GM10248 (cell line): ENCODE data around the gene SMARCC1.

ENCODE experiments used
- CTCF ChIA-PET: fragments of 300-600 bp; sonication (Branson Sonifier 250); formaldehyde crosslinking; extraction: SDS; loops from one replicate; lab custom pipeline; 2021; ENCODE audit warnings: antibody characterized with exemption; lab: Yijun Ruan, JAX
- POLR2A ChIA-PET: fragments of 350-650 bp; sonication (Branson Sonifier 250); formaldehyde crosslinking; extraction: SDS; loops from one replicate; lab custom pipeline; 2020; ENCODE audit warnings: antibody characterized with exemption; lab: Yijun Ruan, JAX
- DNase-seq: peaks from one replicate; pipeline ENCODE4 v3.0.0; 2012; ENCODE audit errors: extremely low spot score
- CTCF ChIP-seq: IDR thresholded peaks from 2 replicates; pipeline ENCODE4 v1.5.1; 2012; ENCODE audit warnings: mild to moderate bottlenecking, low read depth; ENCODE audit errors: extremely low read depth, missing control alignments, control extremely low read depth

Gene SMARCC1

GRCh38 chr3:47588587-47588986 is 193.1 kb downstream of the SMARCC1 start:
- POLR2A ChIA-PET, result interaction anchor here (0.6 kb wide), 1 partner anchor 589 kb away, joined by 5 read pairs; no protein-coding TSS in a partner anchor
- DNase-seq, result no peak
- CTCF ChIA-PET, result interaction anchor here (1.1 to 3.3 kb wide), 4 partner anchors 10 to 66 kb away, joined by 3 to 17 read pairs (median 7); no protein-coding TSS in a partner anchor
- TF ChIP-seq CTCF, result no peak

- CTCF ChIA-PET, result interaction anchor here (1.8 to 3.3 kb wide), 2 partner anchors 10 to 18 kb away, joined by 7 to 17 read pairs; no protein-coding TSS in a partner anchor
- no peak for TF ChIP-seq CTCF
- POLR2A ChIA-PET, result no interaction called here
- DNase-seq, result no peak
These were observed 193.6 kb downstream of the SMARCC1 start for GRCh38 chr3:47588053-47588452.

GRCh38 chr3:47586746-47587145 is 194.9 kb downstream of the SMARCC1 start:
- ChIA-PET CTCF (interaction anchor here (1.8 to 3.3 kb wide), 2 partner anchors 12 to 17 kb away, joined by 7 to 17 read pairs; no protein-coding TSS in a partner anchor), POLR2A (no interaction called here)
- TF ChIP-seq CTCF, result no peak
- no peak for DNase-seq

GRCh38 chr3:47583320-47584075 is 198.2 kb downstream of the SMARCC1 start:
- ChIA-PET CTCF (no interaction called here), POLR2A (no interaction called here)
- no peak for TF ChIP-seq CTCF
- DNase-seq, result no peak

GRCh38 chr3:47581835-47582234 is 199.9 kb downstream of the SMARCC1 start:
- POLR2A ChIA-PET, result no interaction called here
- TF ChIP-seq CTCF, result no peak

GRCh38 chr3:47581422-47581821 is 200.3 kb downstream of the SMARCC1 start:
- no peak for DNase-seq
- ChIA-PET CTCF (no interaction called here), POLR2A (no interaction called here)
- no peak for TF ChIP-seq CTCF

More at GRCh38 chr3:47581835-47582234, 199.9 kb downstream of the SMARCC1 start:
- CTCF ChIA-PET, result no interaction called here
- DNase-seq, result no peak
